GM18870 (cell line): ENCODE measurements around the gene PRPH.

Experiments
- ATAC-seq: cut with Tn5 transposase; IDR thresholded peaks from one replicate; pipeline ENCODE4 v1.9.1; 2021; ENCODE audit warnings: moderate library complexity; ENCODE audit not compliant: unreplicated experiment

Gene PRPH

DNA sequence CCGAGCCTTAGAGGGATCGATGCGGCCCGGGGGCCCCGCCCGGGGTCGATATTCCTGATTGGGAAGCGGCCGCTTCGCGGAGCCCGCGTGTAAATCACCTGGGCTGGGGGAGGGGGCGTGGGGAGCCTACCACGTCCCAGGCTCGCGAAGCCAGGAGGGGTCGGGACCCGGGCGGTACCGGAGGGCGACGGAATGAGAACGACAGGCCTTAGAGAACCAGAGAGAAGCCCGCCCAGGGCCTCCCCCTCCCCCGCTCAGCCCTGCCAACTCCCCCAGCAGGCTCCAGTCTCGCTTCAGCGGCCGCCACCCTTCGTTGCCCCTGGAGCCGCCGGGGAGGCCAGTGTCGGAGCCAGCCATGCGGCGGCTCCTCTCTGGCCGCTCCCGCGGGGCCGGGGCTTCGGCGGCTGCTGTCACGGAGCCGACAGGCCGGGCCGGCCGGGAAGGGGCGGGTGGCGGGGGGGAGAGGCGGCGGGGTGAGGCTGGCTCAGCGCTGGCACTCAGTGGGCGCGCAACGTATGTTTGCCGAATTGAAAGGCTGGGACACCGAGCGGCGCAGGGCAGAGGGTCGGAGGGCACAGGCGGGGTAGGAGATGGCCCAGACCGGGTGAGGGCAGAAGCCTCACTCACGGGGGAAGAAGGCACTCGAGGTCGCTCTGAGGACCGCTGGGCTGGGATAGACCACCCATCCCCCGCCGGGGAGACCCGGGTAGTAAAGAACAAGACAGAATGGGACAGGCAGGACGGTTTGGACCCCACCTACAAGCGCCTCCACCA is 50.3 kb downstream of the PRPH start:
- ATAC-seq = no peak

DNA sequence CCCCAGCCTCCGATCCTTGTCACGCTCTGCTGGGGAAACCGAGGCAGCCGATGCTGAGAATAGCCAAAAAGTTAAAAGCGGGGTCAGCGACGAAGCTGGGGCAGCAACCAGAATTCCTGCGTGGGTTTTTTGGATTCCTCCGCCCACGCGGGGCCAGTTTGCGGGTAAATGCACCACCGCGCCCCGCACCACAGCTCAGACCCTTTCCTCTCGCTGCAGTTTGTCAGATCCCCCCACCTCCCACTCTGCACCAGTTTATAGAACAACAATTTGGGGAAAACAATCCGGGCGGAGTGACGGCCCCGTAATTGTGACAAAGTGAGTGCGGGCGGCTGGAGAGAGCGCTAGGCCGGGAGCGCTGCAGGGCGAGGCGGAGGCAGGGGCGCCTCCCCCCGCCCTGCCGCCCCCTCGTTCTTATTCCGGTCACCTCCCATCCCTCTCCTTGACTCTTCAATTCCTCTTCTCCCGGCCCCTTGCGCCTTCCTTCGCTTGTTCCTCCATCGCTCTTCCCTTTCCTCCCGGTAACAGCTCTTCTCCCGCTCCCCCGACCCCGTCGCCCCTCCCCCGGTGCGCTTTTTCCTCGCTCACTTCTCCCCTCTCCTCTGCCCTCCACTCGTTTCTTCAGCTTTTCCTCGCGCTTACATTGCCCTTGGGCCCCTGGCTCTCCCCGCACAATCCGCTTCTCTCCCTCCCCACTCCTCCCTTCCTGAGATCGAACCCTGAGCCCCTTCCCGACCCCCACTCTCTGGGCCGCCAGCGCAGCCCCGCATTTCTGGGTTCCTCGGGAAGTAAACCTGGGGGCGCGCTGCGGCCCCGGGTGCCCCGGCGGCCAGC is 51.1 kb downstream of the PRPH start:
- no peak for ATAC-seq

DNA sequence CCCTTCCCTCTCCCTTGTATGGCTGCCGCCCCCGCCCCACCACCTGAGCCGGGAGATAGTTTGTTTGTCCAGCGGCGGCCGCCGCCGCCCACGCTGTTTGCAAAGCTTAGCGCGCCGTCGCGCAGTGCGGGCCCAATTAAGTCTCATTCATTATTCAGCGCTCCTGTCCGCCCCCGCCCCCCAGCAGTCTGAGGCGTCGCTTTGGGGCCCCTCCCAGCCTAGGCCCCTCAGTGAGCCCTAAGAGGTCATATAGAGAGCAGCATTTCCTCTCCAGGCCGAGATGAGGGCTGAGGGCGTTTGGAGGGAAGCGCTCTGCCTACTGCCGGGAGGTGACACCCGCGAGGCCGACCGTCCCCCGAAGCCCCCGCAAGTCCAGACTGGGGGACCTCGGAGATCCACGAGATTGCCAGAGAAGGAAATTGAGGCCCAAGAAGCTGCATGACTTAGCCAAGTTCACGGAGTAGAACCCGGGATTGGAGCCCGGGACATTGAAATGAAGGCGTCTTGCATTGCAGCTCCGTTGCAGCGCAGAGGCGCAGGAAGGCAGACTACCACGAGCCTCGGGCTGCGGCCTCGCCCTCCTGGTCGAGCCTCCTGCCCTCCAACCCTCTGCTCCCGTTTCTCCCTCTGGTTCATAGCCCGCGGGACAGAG is 51.8 kb downstream of the PRPH start, which contains the start of gene DNAJC22:
Gene DNAJC22 (plus strand): TSS at position 230 of the 652 bp plus-strand sequence. CDS start 1,985 bp downstream, outside the sequence.
- no peak for ATAC-seq

DNA sequence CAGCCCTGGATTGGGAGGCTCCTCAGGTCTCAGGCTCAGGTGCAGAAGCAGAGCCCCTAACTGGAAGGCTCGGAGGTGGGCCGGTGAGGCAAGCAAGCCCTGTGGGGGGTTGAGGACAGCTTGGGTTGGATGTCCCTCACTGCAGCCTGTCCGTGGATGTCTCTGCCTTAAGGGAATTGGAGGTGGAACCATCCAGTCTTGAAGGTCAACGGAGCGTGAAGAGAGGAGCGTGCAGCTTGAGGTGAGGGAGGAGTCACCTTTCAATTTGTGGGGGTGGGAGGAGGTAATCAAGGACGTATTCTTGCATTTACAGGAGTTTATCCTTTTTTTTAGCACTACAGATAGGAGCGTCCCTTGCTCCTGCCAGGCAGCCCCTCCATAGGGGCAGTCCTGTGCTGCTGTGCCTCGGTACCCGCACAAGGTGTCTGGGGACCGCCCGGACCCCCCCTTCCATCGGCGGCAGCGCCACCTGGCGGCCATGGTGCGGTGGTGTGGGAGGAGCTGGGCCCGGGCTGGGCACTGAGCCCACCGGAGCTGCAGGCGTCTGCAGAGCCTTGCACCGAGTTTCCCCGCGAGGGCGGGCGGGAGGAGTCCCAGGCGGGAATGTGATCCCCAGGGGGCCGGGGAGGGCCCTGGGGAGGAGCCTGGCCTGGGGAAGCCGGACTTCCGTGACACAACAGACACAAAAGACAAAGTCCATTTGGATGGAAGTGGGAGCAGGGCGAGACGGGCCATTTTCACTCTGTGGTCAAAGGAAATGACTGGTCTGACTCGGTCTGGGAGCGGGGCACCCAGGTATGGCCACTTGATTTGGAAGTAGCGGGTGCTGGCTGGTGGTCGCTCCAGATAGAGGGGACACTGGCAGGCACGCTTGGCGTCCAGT is 52.6 kb downstream of the PRPH start:
- ATAC-seq = no peak
